Mammary epithelial cell (primary cell): ENCODE results near the gene ARFGEF2.
"Not testable (repeated sequence)": the region's sequence is repeated elsewhere in the genome, so short reads cannot be mapped to it uniquely, and the experiment has no call there.

Source experiments
- CTCF ChIP-seq, 2 donors: IDR thresholded peaks in 1 of 2; conservative IDR thresholded peaks in 1 of 2; 2 replicates each; pipeline ENCODE4 v1.5.1; 2011 to 2012; ENCODE audit warnings: inconsistent platforms in 2 of 2, low read length in 2 of 2, mild to moderate bottlenecking in 2 of 2, control low read depth in 1 of 2, low read depth in 1 of 2; ENCODE audit not compliant: insufficient read depth in 1 of 2; ENCODE audit errors: extremely low read depth in 1 of 2
- EZH2 ChIP-seq: IDR thresholded peaks from 2 replicates; pipeline ENCODE4 v1.6.1; 2012; ENCODE audit warnings: low read length, inconsistent platforms, borderline replicate concordance

GRCh38 chr20:48934966-48935365 lies 13.5 kb downstream of the ARFGEF2 start:
- TF ChIP-seq CTCF (conservative IDR thresholded peaks at IDR 0.05 in 1 of 2, IDR thresholded peaks at IDR 0.05 in 1 of 2; ENCODE audit: extremely low read depth in 1 of 2, insufficient read depth in 1 of 2, low read depth in 1 of 2, low read length in 2 of 2); EZH2: not testable (repeated sequence)
